ENCODE data around the gene BTBD9. TPM values are rescaled to one million over a fixed set of nuclear protein-coding genes. Genes with fewer than 3 reads are reported as not detected.
A peak's percentile ranks its signal among the peaks of the same experiment; 100 is the strongest.
"Not testable (repeated sequence)": the region's sequence is repeated elsewhere in the genome, so short reads cannot be mapped to it uniquely, and the experiment has no call there.

The BTBD9 gene
- total RNA-seq, 1 experiment from 2014 or later = 15.4 TPM

GRCh38 chr6:38149531-38149930, 490.2 kb downstream of the BTBD9 start:
- no peak for DNase-seq (ENCODE audit: low read depth)

DNA sequence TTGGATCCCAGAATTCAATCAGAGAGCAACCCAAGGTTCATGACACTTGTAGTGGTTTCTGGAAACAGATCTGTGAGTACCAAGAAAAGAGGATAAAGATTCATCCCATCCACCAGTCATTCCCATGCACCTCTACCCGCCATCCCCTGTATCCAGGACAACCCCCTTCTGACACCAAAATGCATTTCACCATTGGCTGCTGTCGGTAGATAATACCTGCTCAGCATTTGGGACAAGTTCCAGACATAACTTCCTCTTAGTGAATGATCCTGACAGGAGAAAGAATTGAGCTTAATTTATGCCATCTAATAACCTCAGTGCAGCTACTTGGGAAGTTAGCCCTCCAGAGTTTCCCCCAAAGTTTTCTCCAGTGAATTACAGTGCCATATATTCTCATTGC, 491.1 kb downstream of the BTBD9 start:
- DNase-seq (ENCODE audit: low read depth) = no peak

DNA sequence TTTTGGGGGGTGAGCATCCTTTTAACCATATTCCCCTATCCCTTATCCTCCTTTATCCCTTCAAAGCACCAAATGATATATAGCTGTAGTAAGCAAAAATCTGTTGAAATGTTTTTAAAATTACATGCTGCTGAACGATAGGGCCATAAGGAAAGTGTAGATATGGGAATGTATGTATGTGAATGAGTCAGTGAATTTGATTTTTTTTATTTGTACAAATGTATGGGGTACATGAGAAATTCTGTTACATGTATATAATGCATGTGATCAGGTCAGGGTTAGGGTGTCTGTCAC, 493.0 kb downstream of the BTBD9 start:
- DNase-seq (ENCODE audit: low read depth) = no peak

- no peak for DNase-seq (ENCODE audit: low read depth)
These were observed 493.6 kb downstream of the BTBD9 start for GRCh38 chr6:38146021-38146733.

- no peak for DNase-seq (ENCODE audit: low read depth)
These were observed 495.3 kb downstream of the BTBD9 start for GRCh38 chr6:38144365-38144945.

- DNase-seq (ENCODE audit: low read depth) = no peak
These were observed 496.3 kb downstream of the BTBD9 start for GRCh38 chr6:38143191-38144150.

DNA sequence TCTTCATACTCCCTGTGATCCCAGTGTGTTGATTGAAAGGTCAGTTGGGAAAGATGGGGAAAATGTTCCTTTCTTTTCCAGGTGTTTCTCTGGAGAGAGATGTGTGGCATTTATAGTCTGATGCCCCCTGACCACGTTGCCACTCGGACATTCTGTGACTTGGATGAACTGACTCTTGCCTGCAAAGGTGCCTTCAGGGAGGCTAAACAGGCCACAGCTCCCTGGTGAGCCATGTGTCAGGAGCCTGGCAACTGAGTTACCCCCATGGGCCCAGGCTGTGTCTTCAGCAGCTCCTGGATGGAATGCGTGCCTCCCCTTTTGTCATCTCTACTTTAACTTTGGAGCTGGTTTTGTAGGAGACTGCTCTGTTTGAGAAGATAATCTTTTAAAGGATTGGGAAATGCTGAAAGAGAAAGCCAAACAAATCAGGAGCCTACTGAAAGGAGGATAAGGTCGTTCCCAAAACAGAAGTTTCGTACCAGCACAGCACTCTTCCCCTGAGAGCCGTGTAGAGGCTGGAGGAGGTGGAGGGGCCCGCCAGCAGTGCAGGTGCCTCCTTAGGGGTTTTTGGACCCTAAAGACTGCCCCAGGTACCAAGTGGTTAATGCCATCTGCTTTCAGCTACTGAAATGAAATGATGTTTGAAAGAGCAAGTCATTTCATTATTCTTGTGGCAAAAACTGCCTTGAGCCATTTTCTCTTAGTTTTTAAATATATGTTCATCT, 497.4 kb downstream of the BTBD9 start:
- no peak for DNase-seq (ENCODE audit: low read depth)

DNA sequence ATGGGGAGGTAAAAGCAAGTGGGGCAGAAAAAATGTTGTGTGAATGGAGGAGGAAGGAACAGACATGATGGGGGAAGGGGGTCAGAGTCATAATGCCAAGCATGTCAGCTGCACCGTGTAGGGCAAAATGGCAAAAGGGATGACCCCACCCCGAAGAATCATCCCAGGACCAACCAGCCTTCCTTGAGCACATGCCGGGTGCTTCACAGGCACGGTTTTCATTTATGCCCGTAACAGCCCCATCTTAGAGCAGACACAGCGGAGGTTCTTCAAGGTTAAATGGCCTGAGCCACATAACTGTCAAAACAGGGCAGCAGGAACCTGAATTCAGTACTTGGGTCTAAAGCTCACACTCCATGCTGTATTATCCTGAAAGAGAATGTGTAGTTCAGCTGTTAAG, 498.0 kb downstream of the BTBD9 start:
- DNase-seq (ENCODE audit: low read depth) = no peak

DNA sequence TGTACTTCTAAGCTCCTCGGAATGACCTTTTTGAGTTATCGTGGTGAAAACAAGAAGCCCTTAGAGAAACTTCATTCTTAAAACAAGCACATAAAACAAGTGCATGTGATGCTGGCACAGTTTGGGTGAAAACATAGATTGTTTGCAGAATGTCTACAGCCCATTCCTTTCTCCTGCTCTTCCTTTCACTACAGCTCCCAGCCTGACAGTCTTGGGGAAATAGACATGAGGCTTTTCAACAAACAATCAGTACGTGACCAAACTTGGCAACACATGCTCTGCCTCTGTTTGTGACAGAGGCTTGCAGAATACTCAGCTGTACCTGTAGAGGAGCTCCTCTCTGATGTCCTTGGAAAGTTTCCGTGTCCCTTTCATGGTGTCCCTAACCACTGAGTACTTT, 498.6 kb downstream of the BTBD9 start:
- DNase-seq (ENCODE audit: low read depth) = no peak

DNA sequence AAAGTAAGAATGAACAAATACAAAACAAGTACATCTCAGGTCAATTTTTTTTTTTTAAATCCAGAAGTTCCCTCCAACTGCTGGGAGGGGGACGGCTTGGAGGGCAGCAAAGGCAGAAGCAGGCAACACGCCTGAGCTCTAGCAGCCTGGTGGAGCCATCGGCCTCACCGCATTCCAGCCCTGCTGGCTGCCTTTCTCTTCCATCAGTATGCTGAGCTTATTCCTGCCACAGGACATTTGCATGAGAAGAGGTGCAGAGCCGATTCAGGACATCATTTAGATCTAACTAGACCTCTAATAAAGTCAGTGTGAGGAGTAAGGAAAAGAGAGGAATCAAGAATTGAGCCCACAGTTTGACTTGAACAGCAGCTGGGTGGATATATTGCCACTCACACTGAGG, 501.4 kb downstream of the BTBD9 start:
- no peak for DNase-seq (ENCODE audit: low read depth)

DNA sequence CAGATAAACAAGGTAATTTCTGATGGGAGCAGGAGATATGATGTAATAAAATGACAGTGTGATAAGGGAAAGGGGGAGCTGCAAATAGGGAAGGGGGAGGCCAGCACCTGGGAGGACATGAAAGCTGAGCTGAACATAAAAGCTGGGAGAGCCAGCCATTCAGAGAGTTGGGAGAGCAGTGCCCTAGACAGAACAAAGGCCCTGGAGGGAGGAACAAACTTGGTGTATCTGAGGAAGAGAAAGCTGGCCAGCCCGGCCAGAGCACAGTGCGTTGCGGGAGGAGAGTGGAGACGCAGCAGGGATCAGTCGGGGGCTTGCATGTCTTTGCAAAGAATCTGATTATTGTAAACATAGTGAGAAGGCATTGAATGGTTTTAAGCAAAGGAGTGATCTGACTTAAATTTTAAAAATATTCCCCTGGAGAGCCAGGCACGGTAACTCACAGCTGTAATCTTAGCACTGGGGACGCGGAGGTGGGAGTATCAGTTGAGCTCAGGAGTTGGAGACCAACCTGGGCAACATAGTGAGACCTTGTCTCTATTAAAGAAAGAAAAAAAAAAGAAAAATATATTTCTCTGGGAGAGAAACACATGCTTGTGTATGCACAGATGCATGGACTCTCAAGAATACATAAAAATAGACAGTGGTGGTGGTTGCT, 502.0 kb downstream of the BTBD9 start:
- DNase-seq (ENCODE audit: low read depth) = no peak

- DNase-seq (ENCODE audit: low read depth) = no peak
These were observed 503.2 kb downstream of the BTBD9 start for GRCh38 chr6:38136547-38136946.

- no peak for DNase-seq (ENCODE audit: low read depth)
These were observed 505.0 kb downstream of the BTBD9 start for GRCh38 chr6:38134704-38135088.

- DNase-seq (ENCODE audit: low read depth) = no peak
These were observed 505.6 kb downstream of the BTBD9 start for GRCh38 chr6:38133932-38134703.

GRCh38 chr6:38131527-38131965, 508.2 kb downstream of the BTBD9 start:
- peak; percentile 82 for DNase-seq (ENCODE audit: low read depth)

GRCh38 chr6:38127284-38127683, 512.4 kb downstream of the BTBD9 start:
- DNase-seq (ENCODE audit: low read depth) = no peak

DNA sequence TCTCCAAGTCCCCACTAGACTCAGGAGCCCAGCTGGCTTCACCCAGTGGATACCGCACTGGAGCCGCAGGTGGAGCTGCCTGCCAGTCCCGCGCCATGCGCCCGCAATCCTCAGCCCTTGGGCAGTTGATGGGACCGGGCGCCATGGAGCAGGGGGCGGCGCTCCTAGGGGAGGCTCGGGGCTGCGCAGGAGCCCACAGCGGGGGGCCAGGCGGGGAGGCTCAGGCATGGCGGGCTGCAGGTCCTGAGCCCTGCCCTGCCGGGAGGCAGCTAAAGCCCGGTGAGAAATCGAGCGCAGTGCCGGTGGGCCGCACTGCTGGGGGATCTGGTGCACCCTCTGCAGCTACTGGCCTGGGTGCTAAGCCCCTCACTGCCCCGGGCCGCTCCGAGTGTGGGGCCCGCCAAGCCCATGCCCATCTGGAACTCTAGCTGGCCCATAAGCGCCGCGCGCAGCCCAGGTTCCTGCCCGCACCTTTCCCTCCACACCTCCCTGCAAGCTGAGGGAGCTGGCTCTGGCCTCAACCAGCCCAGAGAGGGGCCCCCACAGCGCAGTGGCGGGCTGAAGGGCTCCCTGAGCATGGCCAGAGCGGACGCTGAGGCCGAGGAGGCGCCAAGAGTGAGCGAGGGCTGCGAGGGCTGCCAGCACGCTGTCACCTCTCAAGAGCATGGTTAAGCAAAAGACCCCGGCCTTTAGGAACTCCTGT, 515.4 kb downstream of the BTBD9 start:
- not testable (repeated sequence) for DNase-seq (ENCODE audit: low read depth)

- no peak for DNase-seq (ENCODE audit: low read depth)
These were observed 520.2 kb downstream of the BTBD9 start for GRCh38 chr6:38119516-38119915.

GRCh38 chr6:38118791-38119365, 520.9 kb downstream of the BTBD9 start:
- no peak for DNase-seq (ENCODE audit: low read depth)

Measured in Daoy (cell line).